Measurements from ENCODE around the gene SAPCD2.
"Not testable (repeated sequence)": the region's sequence is repeated elsewhere in the genome, so short reads cannot be mapped to it uniquely, and the experiment has no call there.

DNA sequence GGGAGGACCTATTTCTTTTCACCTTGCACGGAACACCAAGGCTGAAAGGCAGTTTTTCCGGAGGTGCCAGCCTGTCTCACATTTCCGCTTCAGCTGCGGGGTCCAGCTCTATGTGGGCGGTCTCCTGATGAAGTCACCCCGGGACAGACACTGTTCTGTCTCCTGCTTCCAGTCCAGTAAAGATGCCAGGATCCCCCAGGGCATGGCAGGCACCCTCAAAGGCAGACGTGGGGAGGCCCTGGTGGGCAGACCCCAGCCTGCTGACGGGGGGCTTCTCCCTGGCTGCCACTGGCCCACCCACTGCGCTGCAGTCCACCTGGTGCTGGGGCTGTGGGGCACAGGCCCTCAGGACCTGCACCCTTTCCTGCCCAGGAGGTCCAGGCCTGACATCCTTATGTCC is 7.6 kb downstream of the SAPCD2 start:
- not testable (repeated sequence) for TF ChIP-seq POLR2A (conservative IDR thresholded peaks at IDR 0.05); CTCF (IDR thresholded peaks at IDR 0.05 in 2 of 3, conservative IDR thresholded peaks at IDR 0.05 in 1 of 3; ENCODE audit: insufficient read depth in 2 of 3, low read depth in 1 of 3, low read length in 3 of 3); MTF1 (CRISPR knock-in tag; IDR thresholded peaks at IDR 0.05; ENCODE audit: borderline replicate concordance); ZNF263 (CRISPR knock-in tag; IDR thresholded peaks at IDR 0.05; ENCODE audit: borderline replicate concordance); NFE2 (IDR thresholded peaks at IDR 0.05; ENCODE audit: low read depth); SPI1 (IDR thresholded peaks at IDR 0.05; ENCODE audit: borderline replicate concordance, low read depth, low read length); ZNF133 (CRISPR knock-in tag; IDR thresholded peaks at IDR 0.05); NFE2L1 (tag; IDR thresholded peaks at IDR 0.05; ENCODE audit: borderline replicate concordance, low read depth); SIN3A (IDR thresholded peaks at IDR 0.05; ENCODE audit: borderline replicate concordance in 2 of 2, control insufficient read depth in 1 of 2, low read depth in 2 of 2, low read length in 2 of 2); ZBTB33 (CRISPR knock-in tag; IDR thresholded peaks at IDR 0.05); EZH2 (IDR thresholded peaks at IDR 0.05; ENCODE audit: borderline replicate concordance, low read depth, low read length); GABPA (tag; conservative IDR thresholded peaks at IDR 0.05; ENCODE audit: low read depth)
- TF ChIP-seq, protein P1, sequence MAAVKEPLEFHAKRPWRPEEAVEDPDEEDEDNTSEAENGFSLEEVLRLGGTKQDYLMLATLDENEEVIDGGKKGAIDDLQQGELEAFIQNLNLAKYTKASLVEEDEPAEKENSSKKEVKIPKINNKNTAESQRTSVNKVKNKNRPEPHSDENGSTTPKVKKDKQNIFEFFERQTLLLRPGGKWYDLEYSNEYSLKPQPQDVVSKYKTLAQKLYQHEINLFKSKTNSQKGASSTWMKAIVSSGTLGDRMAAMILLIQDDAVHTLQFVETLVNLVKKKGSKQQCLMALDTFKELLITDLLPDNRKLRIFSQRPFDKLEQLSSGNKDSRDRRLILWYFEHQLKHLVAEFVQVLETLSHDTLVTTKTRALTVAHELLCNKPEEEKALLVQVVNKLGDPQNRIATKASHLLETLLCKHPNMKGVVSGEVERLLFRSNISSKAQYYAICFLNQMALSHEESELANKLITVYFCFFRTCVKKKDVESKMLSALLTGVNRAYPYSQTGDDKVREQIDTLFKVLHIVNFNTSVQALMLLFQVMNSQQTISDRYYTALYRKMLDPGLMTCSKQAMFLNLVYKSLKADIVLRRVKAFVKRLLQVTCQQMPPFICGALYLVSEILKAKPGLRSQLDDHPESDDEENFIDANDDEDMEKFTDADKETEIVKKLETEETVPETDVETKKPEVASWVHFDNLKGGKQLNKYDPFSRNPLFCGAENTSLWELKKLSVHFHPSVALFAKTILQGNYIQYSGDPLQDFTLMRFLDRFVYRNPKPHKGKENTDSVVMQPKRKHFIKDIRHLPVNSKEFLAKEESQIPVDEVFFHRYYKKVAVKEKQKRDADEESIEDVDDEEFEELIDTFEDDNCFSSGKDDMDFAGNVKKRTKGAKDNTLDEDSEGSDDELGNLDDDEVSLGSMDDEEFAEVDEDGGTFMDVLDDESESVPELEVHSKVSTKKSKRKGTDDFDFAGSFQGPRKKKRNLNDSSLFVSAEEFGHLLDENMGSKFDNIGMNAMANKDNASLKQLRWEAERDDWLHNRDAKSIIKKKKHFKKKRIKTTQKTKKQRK (IDR thresholded peaks at IDR 0.05; ENCODE audit: borderline replicate concordance, low read depth, low read length), result not testable (repeated sequence)

Measured in K562 (cell line).